OCI-LY1 (cell line): ENCODE measurements around the gene NID1.

Experiments used
- H2AFZ ChIP-seq: fragments of 200-600 bp; sonication (generic), shearing (Covaris generic); 2 replicates; pipeline ENCODE4 v1.6.0; 2014; ENCODE audit warnings: antibody characterized with exemption, mild to moderate bottlenecking, low read length
- H3F3A ChIP-seq: fragments of 200-600 bp; sonication (generic), shearing (Covaris generic); 2 replicates; pipeline ENCODE4 v1.6.0; 2014; ENCODE audit warnings: mild to moderate bottlenecking, antibody characterized with exemption, low read length, moderate library complexity; ENCODE audit not compliant: insufficient read depth
- H3K27ac ChIP-seq: fragments of 200-600 bp; sonication (generic); 2 replicates; pipeline ENCODE4 v1.5.1; 2014; ENCODE audit warnings: low read length, mixed run types, mild to moderate bottlenecking, low read depth; ENCODE audit not compliant: poor library complexity, severe bottlenecking
- H3K27me3 ChIP-seq: fragments of 200-600 bp; sonication (generic); 2 replicates; pipeline ENCODE4 v1.6.0; 2014; ENCODE audit warnings: antibody characterized with exemption, mild to moderate bottlenecking, low read length, moderate library complexity; ENCODE audit not compliant: insufficient read depth
- H3K36me3 ChIP-seq: fragments of 200-600 bp; sonication (generic); 2 replicates; pipeline ENCODE4 v1.6.1; 2014; ENCODE audit warnings: mild to moderate bottlenecking, antibody characterized with exemption, low read length, moderate library complexity, mixed read lengths; ENCODE audit not compliant: insufficient read depth
- H3K4me1 ChIP-seq: fragments of 200-600 bp; sonication (generic); 2 replicates; pipeline ENCODE4 v1.5.1; 2014; ENCODE audit warnings: mild to moderate bottlenecking, low read length, moderate library complexity; ENCODE audit not compliant: insufficient read depth, severe bottlenecking
- H3K4me2 ChIP-seq: fragments of 200-600 bp; sonication (generic), shearing (Covaris generic); 2 replicates; pipeline ENCODE4 v1.6.1; 2014; ENCODE audit warnings: low read length
- H3K4me3 ChIP-seq: fragments of 200-600 bp; sonication (generic); 2 replicates; pipeline ENCODE4 v1.5.1; 2014; ENCODE audit warnings: low read length, low read depth, mild to moderate bottlenecking, mixed read lengths; ENCODE audit not compliant: poor library complexity, severe bottlenecking
- H3K79me2 ChIP-seq: fragments of 200-600 bp; shearing (Covaris generic); 2 replicates; pipeline ENCODE4 v1.6.1; 2016; ENCODE audit warnings: mixed run types, low read length, mixed read lengths; ENCODE audit not compliant: insufficient read depth
- H3K9ac ChIP-seq: fragments of 200-600 bp; sonication (generic), shearing (Covaris generic); 2 replicates; pipeline ENCODE4 v1.6.1; 2014; ENCODE audit warnings: mild to moderate bottlenecking, low read length, mixed read lengths
- H3K9me2 ChIP-seq: fragments of 200-600 bp; sonication (generic), shearing (Covaris generic); 2 replicates; pipeline ENCODE4 v1.6.1; 2014; ENCODE audit warnings: low read depth, mild to moderate bottlenecking, low read length, mixed read lengths
- H3K9me3 ChIP-seq: fragments of 200-600 bp; shearing (Covaris generic); 2 replicates; pipeline ENCODE4 v1.6.1; 2014; ENCODE audit warnings: low read length, mixed read lengths
- H4K20me1 ChIP-seq: fragments of 200-600 bp; sonication (generic), shearing (Covaris generic); 2 replicates; pipeline ENCODE4 v1.6.0; 2016; ENCODE audit warnings: mild to moderate bottlenecking, low read length; ENCODE audit not compliant: insufficient read depth
- CTCF ChIP-seq: fragments of 200-600 bp; sonication (generic), shearing (Covaris generic); IDR thresholded peaks from 2 replicates; pipeline ENCODE4 v1.5.1; 2017; ENCODE audit warnings: mild to moderate bottlenecking, antibody characterized with exemption, low read length, moderate library complexity, mixed read lengths
- EZH2 ChIP-seq: fragments of 200-600 bp; sonication (generic), shearing (Covaris generic); IDR thresholded peaks from 2 replicates; pipeline ENCODE4 v1.8.0; 2017; ENCODE audit warnings: borderline replicate concordance, mixed run types, mild to moderate bottlenecking, antibody characterized with exemption, low read length, moderate library complexity, mixed read lengths

The NID1 gene

DNA sequence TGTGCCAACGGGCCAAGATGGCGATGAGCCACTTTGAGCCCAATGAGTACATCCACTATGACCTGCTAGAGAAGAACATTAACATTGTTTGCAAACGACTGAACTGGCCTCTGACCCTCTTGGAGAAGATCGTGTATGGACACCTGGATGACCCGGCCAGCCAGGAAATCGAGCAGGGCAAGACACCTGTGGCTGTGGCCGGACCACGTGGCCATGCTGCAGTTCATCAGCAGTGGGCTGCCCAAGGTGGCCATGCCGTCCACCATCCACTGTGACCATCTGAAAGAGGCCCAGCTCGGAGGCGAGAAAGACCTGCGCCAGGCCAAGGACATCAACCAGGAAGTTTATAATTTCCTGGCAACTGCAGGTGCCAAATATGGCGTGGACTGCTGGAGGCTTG is 45.2 kb upstream of the NID1 start:
- Histone ChIP-seq H3K9me2 (no peaks in the 10 kb centered on the region), H3K4me1 (no peaks in the 10 kb centered on the region), H3K27ac (no peak overlapping the region), H3K9me3 (no peaks in the 10 kb centered on the region), H3K4me3 (no peak overlapping the region), H3K27me3 (no peaks in the 10 kb centered on the region), H3K4me2 (no peak overlapping the region), H2AFZ (no peak overlapping the region), H4K20me1 (no peaks in the 10 kb centered on the region), H3K9ac (no peak overlapping the region), H3F3A (no peaks in the 10 kb centered on the region), H3K36me3 (no peaks in the 10 kb centered on the region), H3K79me2 (no peaks in the 10 kb centered on the region)
- TF ChIP-seq EZH2 = no peak
- TF ChIP-seq CTCF = no peak

- no peak overlapping the region for H2AFZ ChIP-seq
- H3F3A ChIP-seq = no peaks in the 10 kb centered on the region
- H3K36me3 ChIP-seq = no peaks in the 10 kb centered on the region
- no peaks in the 10 kb centered on the region for H3K27me3 ChIP-seq
- no peaks in the 10 kb centered on the region for H3K79me2 ChIP-seq
- TF ChIP-seq CTCF = no peak
- no peak for TF ChIP-seq EZH2
- no peak overlapping the region for H3K4me3 ChIP-seq
- H3K4me1 ChIP-seq = no peaks in the 10 kb centered on the region
- no peaks in the 10 kb centered on the region for H4K20me1 ChIP-seq
- H3K4me2 ChIP-seq = no peak overlapping the region
- H3K27ac ChIP-seq = no peak overlapping the region
- H3K9ac ChIP-seq = no peak overlapping the region
- no peaks in the 10 kb centered on the region for H3K9me3 ChIP-seq
- H3K9me2 ChIP-seq = no peaks in the 10 kb centered on the region
These were observed 43.2 kb upstream of the NID1 start for GRCh38 chr1:236108027-236108648.

DNA sequence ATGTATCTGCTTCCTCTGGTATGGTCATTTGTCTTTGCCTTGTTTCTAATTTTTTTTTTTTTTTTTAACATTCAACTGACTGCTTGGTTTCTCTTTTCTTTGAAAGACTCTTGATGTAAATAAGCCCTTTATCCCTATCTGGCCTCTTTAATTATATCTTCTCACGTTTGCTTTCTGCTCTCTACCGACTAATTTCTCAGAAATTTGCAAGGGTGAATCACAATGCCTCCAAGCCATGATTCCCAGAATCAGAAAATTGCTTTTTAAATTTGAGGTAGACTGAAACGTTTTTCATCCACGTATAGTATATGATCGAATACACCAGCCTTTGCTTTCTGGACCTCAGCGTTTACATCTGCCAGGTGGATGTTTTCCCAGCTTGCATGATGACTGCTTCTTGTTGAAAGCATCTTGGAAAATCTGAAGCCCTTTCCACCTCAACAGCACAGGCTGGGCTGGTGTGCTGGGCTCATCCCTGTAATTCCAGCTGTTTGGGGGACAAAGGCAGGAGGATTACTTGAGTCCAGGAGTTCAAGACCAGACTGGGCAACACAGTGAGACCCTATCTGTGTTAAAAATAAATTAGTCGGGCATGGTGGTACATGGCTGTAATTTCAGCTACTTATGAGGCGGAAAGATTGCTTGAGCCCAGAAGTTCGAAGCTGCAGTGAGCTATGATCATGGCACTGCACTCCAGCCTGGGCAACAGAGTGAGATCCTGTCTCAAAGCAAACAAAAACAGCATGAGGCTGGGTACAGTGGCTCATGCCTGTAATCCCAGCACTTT is 42.4 kb upstream of the NID1 start:
- Histone ChIP-seq H4K20me1 (no peaks in the 10 kb centered on the region), H3F3A (no peaks in the 10 kb centered on the region), H3K4me2 (no peak overlapping the region), H3K79me2 (no peaks in the 10 kb centered on the region), H3K27me3 (no peaks in the 10 kb centered on the region), H3K9me3 (no peaks in the 10 kb centered on the region), H3K36me3 (no peaks in the 10 kb centered on the region), H3K9me2 (no peaks in the 10 kb centered on the region), H3K27ac (no peak overlapping the region), H3K9ac (no peak overlapping the region), H2AFZ (no peak overlapping the region), H3K4me3 (no peak overlapping the region), H3K4me1 (no peaks in the 10 kb centered on the region)
- no peak for TF ChIP-seq EZH2
- no peak for TF ChIP-seq CTCF
